Adrenal gland (tissue), 5 donors: ENCODE data around the gene FKRP.

Experiments
- POLR2A ChIP-seq, 2 donors: fragments of 450-650 bp; IDR thresholded peaks; one replicate each; pipeline ENCODE4 v1.6.1; 2017; ENCODE audit warnings: antibody characterized with exemption in 2 of 2, mild to moderate bottlenecking in 2 of 2, moderate library complexity in 1 of 2
- TF ChIP-seq, protein P1 (sequence below), 6 experiments: fragments of 450-650 bp in 4 of 6; fragments of 200-600 bp in 2 of 6; sonication (generic) in 1 of 6; IDR thresholded peaks; 1 replicate in 5 of 6; 2 replicates in 1 of 6; pipeline versions ENCODE4 v1.5.1 to v1.8.0; 2016 to 2021; ENCODE audit warnings: antibody characterized with exemption in 6 of 6, mild to moderate bottlenecking in 2 of 6, moderate library complexity in 1 of 6
- donor health status: DM: no; HTN: no; CAD: no.

DNA sequence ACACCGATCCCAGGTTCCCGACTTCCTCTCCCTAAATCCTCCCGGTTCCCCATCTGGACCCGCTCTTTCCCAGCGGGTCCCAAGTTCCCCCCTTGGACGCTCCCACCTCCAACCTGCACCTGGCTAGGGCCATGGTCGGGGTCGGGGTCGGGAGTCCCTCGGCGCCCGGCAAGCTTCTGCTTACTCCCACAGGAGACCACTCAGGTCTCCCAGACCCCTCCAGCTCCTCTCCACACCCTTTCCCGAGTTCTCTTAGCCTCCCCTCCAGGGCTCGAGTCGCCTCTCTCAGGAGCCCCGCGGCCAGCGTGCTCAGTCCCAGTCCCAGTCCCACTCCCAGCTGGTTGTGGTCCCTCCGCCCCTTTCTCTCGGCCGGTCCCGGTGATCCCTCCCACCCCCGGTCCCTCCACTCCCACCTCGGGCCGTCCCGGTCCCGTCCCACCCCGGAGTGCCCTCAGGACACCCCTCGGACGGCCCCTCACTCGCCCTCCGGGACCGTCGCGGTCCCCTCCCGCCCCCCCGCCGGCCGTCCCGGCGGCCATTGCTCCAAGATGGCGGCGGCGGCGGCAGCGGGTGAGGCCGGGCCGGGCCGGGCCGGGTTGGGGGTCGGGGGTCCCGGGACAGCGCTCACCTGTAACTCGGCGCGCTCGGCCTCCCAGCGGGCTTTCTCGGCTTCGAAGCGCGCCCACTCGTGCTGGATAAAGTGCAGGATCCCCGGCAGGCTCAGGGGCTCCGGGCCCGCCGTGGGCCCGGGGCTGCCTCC is at the start of gene FKRP:
- TF ChIP-seq POLR2A (IDR thresholded peaks at IDR 0.05) = no peak
- TF ChIP-seq, protein P1, sequence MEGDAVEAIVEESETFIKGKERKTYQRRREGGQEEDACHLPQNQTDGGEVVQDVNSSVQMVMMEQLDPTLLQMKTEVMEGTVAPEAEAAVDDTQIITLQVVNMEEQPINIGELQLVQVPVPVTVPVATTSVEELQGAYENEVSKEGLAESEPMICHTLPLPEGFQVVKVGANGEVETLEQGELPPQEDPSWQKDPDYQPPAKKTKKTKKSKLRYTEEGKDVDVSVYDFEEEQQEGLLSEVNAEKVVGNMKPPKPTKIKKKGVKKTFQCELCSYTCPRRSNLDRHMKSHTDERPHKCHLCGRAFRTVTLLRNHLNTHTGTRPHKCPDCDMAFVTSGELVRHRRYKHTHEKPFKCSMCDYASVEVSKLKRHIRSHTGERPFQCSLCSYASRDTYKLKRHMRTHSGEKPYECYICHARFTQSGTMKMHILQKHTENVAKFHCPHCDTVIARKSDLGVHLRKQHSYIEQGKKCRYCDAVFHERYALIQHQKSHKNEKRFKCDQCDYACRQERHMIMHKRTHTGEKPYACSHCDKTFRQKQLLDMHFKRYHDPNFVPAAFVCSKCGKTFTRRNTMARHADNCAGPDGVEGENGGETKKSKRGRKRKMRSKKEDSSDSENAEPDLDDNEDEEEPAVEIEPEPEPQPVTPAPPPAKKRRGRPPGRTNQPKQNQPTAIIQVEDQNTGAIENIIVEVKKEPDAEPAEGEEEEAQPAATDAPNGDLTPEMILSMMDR (IDR thresholded peaks at IDR 0.05) = no peak
